NCI-H2107 treated with DMSO at 0.1 percent for 48 hours (cell line): Measurements from ENCODE around the gene APEH.
"Not testable (repeated sequence)": the region's sequence is repeated elsewhere in the genome, so short reads cannot be mapped to it uniquely, and the experiment has no call there.

ENCODE experiments used
- DNase-seq: peaks from one replicate; lab custom pipeline; 2025; ENCODE audit not compliant: unreplicated experiment; lab: John Stamatoyannopoulos, UW

Gene APEH

GRCh38 chr3:49667701-49668413 lies 6.3 kb upstream of the APEH start:
- no peak for DNase-seq

- DNase-seq = no peak
Observed at GRCh38 chr3:49668414-49668797, 5.7 kb upstream of the APEH start.

- DNase-seq = no peak
Observed at GRCh38 chr3:49668861-49669260, 5.3 kb upstream of the APEH start.

- no peak for DNase-seq
Observed at GRCh38 chr3:49669352-49669751, 4.8 kb upstream of the APEH start.

GRCh38 chr3:49670940-49671290 lies 3.2 kb upstream of the APEH start:
- no peak for DNase-seq

- DNase-seq = no peak
Observed at GRCh38 chr3:49671291-49672288, 2.6 kb upstream of the APEH start.

GRCh38 chr3:49673121-49673714 lies 933 bp upstream of the APEH start:
- no peak for DNase-seq

GRCh38 chr3:49674497-49674983 lies 389 bp downstream of the APEH start:
- DNase-seq = no peak

GRCh38 chr3:49675912-49676311 lies 1.8 kb downstream of the APEH start:
- no peak for DNase-seq

GRCh38 chr3:49680493-49681231 lies 6.5 kb downstream of the APEH start:
- no peak for DNase-seq

GRCh38 chr3:49681232-49681522 lies 7.0 kb downstream of the APEH start:
- DNase-seq = no peak

GRCh38 chr3:49681543-49681942 lies 7.4 kb downstream of the APEH start:
- DNase-seq = no peak

GRCh38 chr3:49683162-49683561 lies 9.0 kb downstream of the APEH start:
- DNase-seq = no peak

- DNase-seq = not testable (repeated sequence)
Observed at GRCh38 chr3:49684453-49684852, 10.3 kb downstream of the APEH start.

- DNase-seq = not testable (repeated sequence)
Observed at GRCh38 chr3:49685103-49685502, 11.0 kb downstream of the APEH start.

- DNase-seq = not testable (repeated sequence)
Observed at GRCh38 chr3:49685846-49686245, 11.7 kb downstream of the APEH start.

GRCh38 chr3:49686346-49686745 lies 12.2 kb downstream of the APEH start:
- not testable (repeated sequence) for DNase-seq

GRCh38 chr3:49686769-49687423 lies 12.7 kb downstream of the APEH start:
- not testable (repeated sequence) for DNase-seq

GRCh38 chr3:49687424-49687795 lies 13.3 kb downstream of the APEH start:
- DNase-seq = not testable (repeated sequence)

GRCh38 chr3:49688338-49689045 lies 14.3 kb downstream of the APEH start:
- DNase-seq = not testable (repeated sequence)
